Suppressor macrophage (primary cell): ENCODE results near the gene AJUBA.
"Not testable (repeated sequence)": the region's sequence is repeated elsewhere in the genome, so short reads cannot be mapped to it uniquely, and the experiment has no call there.

Source experiments
- DNase-seq, 4 experiments: peaks; one replicate each; pipeline ENCODE4 v3.0.0-alpha.2; 2020 to 2022

AJUBA gene

GRCh38 chr14:23006188-23006534, 23.8 kb upstream of the AJUBA start:
- no peak for DNase-seq

GRCh38 chr14:23005451-23006187, 23.3 kb upstream of the AJUBA start:
- DNase-seq: peak in 3 of 4 experiments; percentile 9 to 57 (median 31)

- not testable (repeated sequence) for DNase-seq
Observed at GRCh38 chr14:23004274-23004673, 21.9 kb upstream of the AJUBA start.

- DNase-seq: no peak
Observed at GRCh38 chr14:23002592-23002991, 20.2 kb upstream of the AJUBA start.

GRCh38 chr14:23000860-23001259, 18.5 kb upstream of the AJUBA start:
- DNase-seq: no peak

GRCh38 chr14:22998329-22999012, 16.1 kb upstream of the AJUBA start:
- no peak for DNase-seq

GRCh38 chr14:22997676-22998323, 15.4 kb upstream of the AJUBA start:
- no peak for DNase-seq

- no peak for DNase-seq
Observed at GRCh38 chr14:22996768-22997654, 14.7 kb upstream of the AJUBA start.

GRCh38 chr14:22995889-22996625, 13.7 kb upstream of the AJUBA start:
- peak in 1 of 4 experiments; percentile 14 for DNase-seq

GRCh38 chr14:22994762-22995275, 12.5 kb upstream of the AJUBA start:
- DNase-seq: peak; percentile 22 to 57 (median 44)

GRCh38 chr14:22993517-22993916, 11.2 kb upstream of the AJUBA start:
- no peak for DNase-seq

- DNase-seq: no peak
Observed at GRCh38 chr14:22991852-22992251, 9.5 kb upstream of the AJUBA start.

- DNase-seq: no peak
Observed at GRCh38 chr14:22987291-22987690, 4.9 kb upstream of the AJUBA start.

- DNase-seq: peak; percentile 90 to 94 (median 94)
Observed at GRCh38 chr14:22986508-22987054, 4.2 kb upstream of the AJUBA start.

- DNase-seq: no peak
Observed at GRCh38 chr14:22985894-22986507, 3.6 kb upstream of the AJUBA start.

- no peak for DNase-seq
Observed at GRCh38 chr14:22984959-22985658, 2.8 kb upstream of the AJUBA start.

GRCh38 chr14:22981876-22982476, 375 bp downstream of the AJUBA start:
- DNase-seq: no peak

GRCh38 chr14:22981090-22981875, 1.1 kb downstream of the AJUBA start:
- DNase-seq: peak in 1 of 4 experiments; percentile 17

- DNase-seq: no peak
Observed at GRCh38 chr14:22980672-22981089, 1.7 kb downstream of the AJUBA start.
